Smooth muscle cell (in vitro differentiated cells): Measurements from ENCODE around the gene ERICH2. TPM values are rescaled to one million over a fixed set of nuclear protein-coding genes. Genes with fewer than 3 reads are reported as not detected.
"Not testable (repeated sequence)": the region's sequence is repeated elsewhere in the genome, so short reads cannot be mapped to it uniquely, and the experiment has no call there.

Experiments used
- DNase-seq: peaks from one replicate; lab custom pipeline; 2025; ENCODE audit not compliant: unreplicated experiment; lab: John Stamatoyannopoulos, UW
- H2AFZ ChIP-seq: fragments of 200-600 bp; sonication (generic); 2 replicates; pipeline ENCODE4 v1.6.0; 2016; ENCODE audit warnings: antibody characterized with exemption, low read depth, mild to moderate bottlenecking
- H3F3A ChIP-seq: fragments of 200-600 bp; sonication (generic); 2 replicates; pipeline ENCODE4 v1.6.0; 2017; ENCODE audit warnings: antibody characterized with exemption, low read depth
- H3K27ac ChIP-seq: fragments of 200-600 bp; sonication (generic); 2 replicates; pipeline ENCODE4 v1.5.1; 2016; ENCODE audit warnings: low read depth, mild to moderate bottlenecking
- H3K27me3 ChIP-seq: fragments of 200-600 bp; sonication (generic); 2 replicates; pipeline ENCODE4 v1.6.1; 2016; ENCODE audit warnings: low read depth, mild to moderate bottlenecking
- H3K36me3 ChIP-seq: fragments of 200-600 bp; sonication (generic); 2 replicates; pipeline ENCODE4 v1.5.1; 2016; ENCODE audit warnings: low read depth
- H3K4me1 ChIP-seq: fragments of 200-600 bp; sonication (generic); 2 replicates; pipeline ENCODE4 v1.5.1; 2016; ENCODE audit warnings: low read depth
- H3K4me2 ChIP-seq: fragments of 200-600 bp; sonication (generic); 2 replicates; pipeline ENCODE4 v1.6.0; 2016; ENCODE audit warnings: mild to moderate bottlenecking
- H3K4me3 ChIP-seq: fragments of 200-600 bp; sonication (generic); 2 replicates; pipeline ENCODE4 v1.5.1; 2016; ENCODE audit warnings: mild to moderate bottlenecking
- H3K79me2 ChIP-seq: fragments of 200-600 bp; sonication (generic); 2 replicates; pipeline ENCODE4 v1.6.0; 2016; ENCODE audit warnings: low read depth, mild to moderate bottlenecking
- H3K9ac ChIP-seq: fragments of 200-600 bp; sonication (generic); 2 replicates; pipeline ENCODE4 v1.6.0; 2016; ENCODE audit warnings: low read depth
- H3K9me3 ChIP-seq: fragments of 200-600 bp; sonication (generic); replicated peaks from 2 replicates; pipeline ENCODE4 v1.5.1; 2016; ENCODE audit warnings: low read depth
- H4K20me1 ChIP-seq: fragments of 200-600 bp; sonication (generic); 2 replicates; pipeline ENCODE4 v1.6.0; 2016; ENCODE audit warnings: low read depth
- CTCF ChIP-seq: fragments of 200-600 bp; sonication (generic); IDR thresholded peaks from 2 replicates; pipeline ENCODE4 v1.5.1; 2017; ENCODE audit warnings: borderline replicate concordance, mild to moderate bottlenecking, antibody characterized with exemption; ENCODE audit not compliant: insufficient read depth, poor library complexity, severe bottlenecking
- WGBS: methylation state at CpG from one replicate; pipeline ENCODE4 v1.1.7; 2016; ENCODE audit warnings: low lambda C conversion rate; 5-methylcytosine and 5-hydroxymethylcytosine counted together
- polyA plus RNA-seq: library from polyadenylated mRNA; unstranded; fragments of >200 nt; fragmentation: Nextera tagmentation; extraction: Ambion mirVana; gene quantifications from 2 replicates; pipeline ENCODE4 v1.2.1, GENCODE V29; 2016
- total RNA-seq: library from RNA; depleted of rRNA; stranded (reverse); fragments of >200 nt; gene quantifications from 2 replicates; pipeline ENCODE4 v1.2.3, GENCODE V29; 2014

Gene ERICH2
- total and polyA plus RNA-seq, 2 experiments from 2014 or later = 1.3 TPM; not detected in 1

- Histone ChIP-seq H3F3A (no peaks in the 10 kb centered on the region), H3K9ac (no peak overlapping the region), H3K4me3 (no peak overlapping the region), H3K4me1 (no peaks in the 10 kb centered on the region), H2AFZ (no peak overlapping the region), H3K9me3 (no peaks in the 10 kb centered on the region), H4K20me1 (no peaks in the 10 kb centered on the region), H3K27ac (no peak overlapping the region), H3K36me3 (no peaks in the 10 kb centered on the region), H3K4me2 (no peak overlapping the region), H3K27me3 (no peaks in the 10 kb centered on the region), H3K79me2 (no peaks in the 10 kb centered on the region)
- no peak for DNase-seq
- TF ChIP-seq CTCF = no peak
- WGBS = 93% methylated on average over 14 of the region's 14 CpGs
Observed at GRCh38 chr2:170744248-170745002, 25.8 kb upstream of the ERICH2 start.

GRCh38 chr2:170745305-170745704 is 24.9 kb upstream of the ERICH2 start:
- no peak for DNase-seq
- H3K4me1 ChIP-seq = no peaks in the 10 kb centered on the region
- H3K9ac ChIP-seq = no peak overlapping the region
- no peak for TF ChIP-seq CTCF
- no peaks in the 10 kb centered on the region for H3F3A ChIP-seq
- H2AFZ ChIP-seq = no peak overlapping the region
- no peak overlapping the region for H3K27ac ChIP-seq
- no peak overlapping the region for H3K4me2 ChIP-seq
- no peaks in the 10 kb centered on the region for H3K79me2 ChIP-seq
- no peaks in the 10 kb centered on the region for H3K9me3 ChIP-seq
- no peaks in the 10 kb centered on the region for H3K36me3 ChIP-seq
- no peak overlapping the region for H3K4me3 ChIP-seq
- no peaks in the 10 kb centered on the region for H4K20me1 ChIP-seq
- 82% methylated on average over 6 of the region's 6 CpGs for whole genome bisulfite sequencing
- no peaks in the 10 kb centered on the region for H3K27me3 ChIP-seq

- Histone ChIP-seq H4K20me1 (no peaks in the 10 kb centered on the region), H3K36me3 (no peaks in the 10 kb centered on the region), H2AFZ (no peak overlapping the region), H3K4me2 (peak overlapping the region; percentile 20), H3K27me3 (no peaks in the 10 kb centered on the region), H3K4me3 (no peak overlapping the region), H3K9ac (no peak overlapping the region), H3K27ac (no peak overlapping the region), H3K9me3 (no peaks in the 10 kb centered on the region), H3K4me1 (no peaks in the 10 kb centered on the region), H3K79me2 (no peaks in the 10 kb centered on the region), H3F3A (no peaks in the 10 kb centered on the region)
- no peak for TF ChIP-seq CTCF
- DNase-seq = no peak
- WGBS = 40% methylated on average over 4 of the region's 4 CpGs
Observed at GRCh38 chr2:170747921-170748320, 22.3 kb upstream of the ERICH2 start.

GRCh38 chr2:170751555-170751954 is 18.6 kb upstream of the ERICH2 start:
- WGBS = 94% methylated on average over 12 of the region's 12 CpGs
- H3K4me3 ChIP-seq, H3K36me3 ChIP-seq, H3K4me2 ChIP-seq, H3K9me3 ChIP-seq, H2AFZ ChIP-seq, H3K79me2 ChIP-seq, H3K27ac ChIP-seq, H3F3A ChIP-seq, H3K9ac ChIP-seq, H4K20me1 ChIP-seq, H3K27me3 ChIP-seq, H3K4me1 ChIP-seq, DNase-seq: not testable (repeated sequence)
